Epidermal melanocyte (primary cell): ENCODE results near the gene BAIAP2.
"Not testable (repeated sequence)": the region's sequence is repeated elsewhere in the genome, so short reads cannot be mapped to it uniquely, and the experiment has no call there.

Experiments
- DNase-seq: peaks from one replicate; pipeline ENCODE4 v3.0.0; 2011; ENCODE audit warnings: low spot score; ENCODE audit not compliant: insufficient read length

The BAIAP2 gene

DNA sequence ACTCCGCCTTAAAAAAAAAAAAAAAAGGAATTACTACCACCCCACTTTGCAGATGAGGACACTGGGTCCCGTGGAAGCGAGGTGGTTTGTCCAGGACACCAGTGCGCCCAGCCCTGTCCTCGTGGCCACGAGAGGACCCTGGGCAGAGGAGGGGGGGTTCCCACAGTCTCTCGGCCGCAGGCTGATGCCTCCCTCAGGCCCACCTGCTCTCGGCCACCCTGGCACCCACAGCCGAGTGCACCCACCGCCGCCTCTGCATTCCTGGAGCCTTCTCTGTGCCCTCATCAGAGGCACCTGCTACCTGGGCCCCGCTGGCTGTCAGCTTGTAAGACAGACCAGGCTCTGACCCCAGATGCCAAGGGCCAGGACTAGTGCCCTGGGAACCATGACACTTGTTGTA lies 102.3 kb downstream of the BAIAP2 start:
- no peak for DNase-seq

DNA sequence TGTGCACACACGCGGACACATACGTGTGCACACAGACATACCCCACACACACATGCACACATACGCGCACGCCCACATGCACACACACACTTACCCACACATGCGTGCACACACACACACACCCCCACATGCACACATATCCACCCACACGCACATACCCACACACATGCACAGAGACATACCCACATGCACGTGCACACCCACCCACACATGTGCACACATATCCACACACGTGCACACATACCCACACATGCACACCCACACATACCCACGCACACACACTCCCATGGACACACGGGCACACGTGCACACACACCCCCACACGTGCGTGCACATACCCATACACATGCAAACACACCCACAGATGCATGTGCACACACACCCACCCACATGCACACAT lies 103.1 kb downstream of the BAIAP2 start:
- no peak for DNase-seq

DNA sequence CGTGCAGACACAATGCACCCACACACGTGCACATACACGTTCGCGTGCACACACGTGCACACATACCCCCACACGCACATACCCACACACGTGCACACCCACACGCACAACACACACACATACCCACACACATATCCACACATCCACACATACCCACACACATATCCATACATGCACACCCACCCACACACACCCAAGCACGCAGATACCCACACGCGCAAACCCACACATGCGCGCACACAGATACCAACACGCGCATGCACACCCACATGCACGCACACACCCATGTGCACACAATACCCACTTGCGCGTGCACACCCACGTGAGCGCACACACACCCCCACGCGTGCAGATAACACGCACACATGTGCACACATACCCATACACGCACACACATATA lies 103.5 kb downstream of the BAIAP2 start:
- no peak for DNase-seq

DNA sequence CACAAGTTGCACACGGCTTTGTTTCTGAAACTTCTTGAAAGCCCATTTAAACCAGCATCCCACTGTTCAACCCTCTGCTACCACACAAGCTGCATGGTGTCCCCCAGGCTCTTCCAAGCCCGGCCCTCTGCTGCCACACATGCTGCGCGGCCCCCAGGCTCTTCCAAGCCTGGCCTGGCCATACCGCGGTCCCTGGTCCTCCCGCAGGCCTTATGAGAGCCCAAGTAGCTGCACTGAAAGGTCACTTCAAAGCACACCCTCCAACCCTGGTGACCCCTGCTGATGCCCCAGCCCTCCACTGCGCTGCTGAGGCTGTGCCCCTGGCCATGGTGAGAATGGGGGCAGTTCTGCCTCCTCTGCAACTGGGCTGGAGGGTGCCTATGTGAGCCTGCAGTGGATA lies 104.5 kb downstream of the BAIAP2 start:
- no peak for DNase-seq

DNA sequence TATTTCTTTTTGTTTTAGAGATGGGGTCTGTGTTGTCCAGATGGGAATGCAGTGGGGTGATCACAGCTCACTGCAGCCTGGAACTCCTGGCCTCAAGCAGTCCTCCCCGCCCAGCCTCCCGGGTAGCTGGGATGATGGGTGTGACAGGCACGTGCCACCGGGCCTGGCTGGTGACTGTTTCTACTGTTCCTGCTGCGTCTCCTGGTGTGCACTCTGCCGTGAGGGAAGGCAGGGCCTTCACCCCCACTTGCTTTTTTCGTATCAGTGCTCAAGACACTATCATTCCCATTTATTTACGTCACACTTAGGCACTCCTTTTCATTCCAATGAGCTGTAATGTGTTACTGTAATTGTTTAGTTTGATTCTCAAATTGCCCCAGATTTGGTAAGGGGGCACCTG lies 105.1 kb downstream of the BAIAP2 start:
- DNase-seq = no peak

DNA sequence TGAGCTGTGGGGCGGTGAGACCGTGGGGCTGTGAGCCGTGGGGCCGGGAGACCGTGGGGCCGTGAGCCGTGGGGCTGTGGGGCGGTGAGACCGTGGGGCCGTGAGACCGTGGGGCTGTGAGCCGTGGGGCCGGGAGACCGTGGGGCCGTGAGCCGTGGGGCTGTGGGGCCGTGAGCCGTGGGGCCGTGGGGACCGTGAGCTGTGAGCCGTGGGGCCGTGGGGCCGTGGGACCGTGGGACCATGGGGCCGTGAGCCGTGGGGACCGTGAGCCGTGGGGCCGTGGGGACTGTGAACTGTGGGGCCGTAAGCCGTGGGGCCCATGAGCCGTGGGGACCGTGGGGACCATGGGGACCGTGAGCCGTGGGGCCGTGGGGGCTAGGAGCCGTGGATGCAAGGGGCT lies 105.7 kb downstream of the BAIAP2 start:
- no peak for DNase-seq

GRCh38 chr17:81142301-81143199 lies 107.6 kb downstream of the BAIAP2 start:
- DNase-seq = peak; percentile 81

- DNase-seq = no peak
These were observed 108.2 kb downstream of the BAIAP2 start for GRCh38 chr17:81143200-81143527.

DNA sequence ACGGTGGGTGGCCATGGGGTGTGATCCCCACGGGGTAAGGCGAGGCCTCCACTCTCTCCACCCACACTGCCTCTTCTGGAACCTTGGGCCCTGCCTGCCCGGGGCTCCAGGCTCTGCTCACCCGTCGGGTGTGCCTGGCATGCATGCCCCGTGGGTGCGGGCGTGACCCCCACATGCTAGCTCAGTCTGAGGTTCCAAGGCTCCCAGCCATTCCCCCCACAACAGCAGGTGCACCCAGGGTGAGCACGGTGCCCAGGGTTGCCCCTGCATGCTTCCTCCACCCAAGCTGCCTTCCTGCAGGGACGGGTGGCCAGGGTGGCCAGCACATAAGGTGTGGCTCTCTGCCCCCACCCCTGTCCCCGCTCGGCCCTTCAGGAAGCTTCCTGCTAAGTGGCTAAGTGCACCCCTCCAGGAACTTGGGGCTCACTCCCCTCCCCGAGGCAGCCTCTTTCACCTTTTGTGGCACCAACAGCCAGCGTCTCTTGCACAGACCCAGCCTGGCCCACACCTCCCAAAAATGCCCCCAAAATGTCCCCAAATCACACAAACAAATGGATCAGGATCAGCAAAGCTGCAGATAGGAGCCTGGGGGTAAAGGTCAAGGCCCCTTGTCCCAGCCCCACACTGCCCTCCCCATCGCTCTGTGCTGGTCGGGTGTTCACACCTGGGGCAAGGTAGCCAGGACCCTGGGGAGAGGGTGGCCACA lies 108.9 kb downstream of the BAIAP2 start:
- DNase-seq = no peak

GRCh38 chr17:81144423-81144781 lies 109.5 kb downstream of the BAIAP2 start:
- no peak for DNase-seq

GRCh38 chr17:81146208-81146607 lies 111.3 kb downstream of the BAIAP2 start:
- not testable (repeated sequence) for DNase-seq

GRCh38 chr17:81147701-81148100 lies 112.8 kb downstream of the BAIAP2 start:
- DNase-seq = no peak

DNA sequence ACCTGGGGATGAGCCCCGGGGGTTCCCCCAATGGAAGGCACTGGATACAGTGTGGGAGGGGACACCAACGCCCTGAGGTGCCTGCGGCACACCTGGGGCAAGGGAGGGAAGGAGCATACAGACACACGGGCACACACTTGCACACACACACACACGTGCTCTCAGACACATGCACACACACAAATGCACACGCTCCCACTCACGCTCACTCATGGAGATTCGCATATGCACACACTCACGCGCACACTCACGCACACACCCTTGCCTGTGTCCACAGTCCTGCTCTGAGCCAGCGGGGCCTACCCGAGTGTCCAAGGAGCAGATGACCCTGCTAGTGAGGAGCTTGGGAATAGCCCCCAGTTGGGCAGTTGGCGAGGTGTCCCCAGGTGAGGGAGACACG lies 113.6 kb downstream of the BAIAP2 start:
- no peak for DNase-seq

DNA sequence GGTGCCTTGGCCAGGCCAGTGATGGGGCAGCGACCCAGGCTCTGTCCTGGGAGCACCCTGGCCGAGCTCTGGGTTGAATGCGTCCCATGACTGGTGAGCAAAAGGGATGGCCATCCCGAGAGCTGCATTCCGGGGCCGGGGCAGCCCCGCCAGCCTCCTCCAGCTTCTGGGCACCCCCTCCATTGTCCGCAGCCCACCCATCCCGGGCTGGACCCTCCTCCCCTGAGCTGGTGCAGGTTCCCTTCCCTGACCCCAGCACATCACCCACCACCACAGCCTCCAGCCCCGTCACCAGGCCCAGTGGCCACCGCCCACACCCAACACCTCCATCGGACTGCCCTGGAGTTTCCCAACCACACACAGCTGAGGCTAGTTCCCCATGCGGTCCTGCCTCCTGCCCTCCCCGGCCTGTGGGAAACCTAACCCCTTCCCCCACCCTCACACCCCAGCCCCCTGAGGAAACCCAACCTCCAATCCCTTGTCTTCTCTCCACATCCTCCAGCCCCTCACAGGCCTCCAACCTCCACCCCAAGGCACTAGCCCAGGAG lies 114.1 kb downstream of the BAIAP2 start:
- no peak for DNase-seq

- no peak for DNase-seq
These were observed 115.6 kb downstream of the BAIAP2 start for GRCh38 chr17:81150377-81151077.

DNA sequence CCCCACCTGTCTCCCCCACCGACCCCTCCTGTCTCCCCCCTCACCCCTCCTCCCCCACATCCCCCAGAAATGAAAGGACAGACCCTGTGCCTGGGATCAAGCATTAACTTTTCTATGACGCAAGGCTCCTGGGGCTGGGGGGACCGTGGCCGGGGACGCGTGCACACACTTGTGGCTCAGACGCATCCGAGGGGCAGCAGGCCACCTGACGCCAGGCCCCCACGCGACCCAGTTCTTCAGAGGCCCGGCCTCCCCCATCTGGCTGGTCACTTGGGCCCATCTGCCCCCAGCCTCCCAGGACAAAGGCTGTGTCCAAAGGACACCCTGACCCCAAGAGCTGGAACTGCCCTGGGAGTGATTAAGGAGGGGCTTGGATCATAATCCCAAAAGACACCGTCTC lies 116.3 kb downstream of the BAIAP2 start:
- DNase-seq = no peak

DNA sequence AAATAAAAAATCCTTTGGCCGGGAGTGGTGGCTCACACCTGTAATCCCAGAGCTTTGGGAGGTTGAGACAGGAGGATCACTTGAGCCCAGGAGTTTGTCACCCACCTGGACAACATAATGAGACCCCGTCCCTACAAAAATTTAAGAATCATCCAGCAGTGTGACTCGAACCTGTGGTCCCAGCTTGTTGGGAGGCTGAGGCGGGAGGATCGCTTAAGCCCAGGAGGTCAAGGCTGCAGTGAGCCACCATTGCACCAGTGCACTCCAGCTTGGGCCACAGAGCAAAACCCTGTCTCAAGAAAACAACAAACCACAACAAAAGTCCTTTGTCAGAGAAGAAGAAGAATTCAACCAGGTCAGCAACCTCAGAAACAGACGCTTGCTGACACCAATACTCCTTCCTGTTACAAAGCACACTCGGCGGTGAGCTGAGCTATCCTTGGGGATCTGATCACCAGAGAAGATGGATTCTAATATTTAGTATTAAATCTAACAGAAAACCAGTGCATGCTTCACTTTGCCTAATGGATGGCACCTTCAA lies 117.4 kb downstream of the BAIAP2 start:
- no peak for DNase-seq

GRCh38 chr17:81153340-81153803 lies 118.4 kb downstream of the BAIAP2 start:
- DNase-seq = peak; percentile 95

- DNase-seq = not testable (repeated sequence)
These were observed 119.1 kb downstream of the BAIAP2 start for GRCh38 chr17:81154016-81154415.

- no peak for DNase-seq
These were observed 120.0 kb downstream of the BAIAP2 start for GRCh38 chr17:81154961-81155360.
